Daoy (cell line): ENCODE results near the gene IDH2. TPM values are rescaled to one million over a fixed set of nuclear protein-coding genes. Genes with fewer than 3 reads are reported as not detected.
A peak's percentile ranks its signal among the peaks of the same experiment; 100 is the strongest.

ENCODE experiments used
- DNase-seq: peaks from one replicate; pipeline ENCODE4 v3.0.0-alpha.2; 2015; ENCODE audit warnings: low read depth
- total RNA-seq: library from RNA; depleted of rRNA; stranded (reverse); fragments of >200 nt; shearing (Covaris generic); gene quantifications from 2 replicates; pipeline ENCODE4 v1.2.3, GENCODE V29; 2014

The IDH2 gene
- total RNA-seq, 1 experiment from 2014 or later: 68.8 TPM

DNA sequence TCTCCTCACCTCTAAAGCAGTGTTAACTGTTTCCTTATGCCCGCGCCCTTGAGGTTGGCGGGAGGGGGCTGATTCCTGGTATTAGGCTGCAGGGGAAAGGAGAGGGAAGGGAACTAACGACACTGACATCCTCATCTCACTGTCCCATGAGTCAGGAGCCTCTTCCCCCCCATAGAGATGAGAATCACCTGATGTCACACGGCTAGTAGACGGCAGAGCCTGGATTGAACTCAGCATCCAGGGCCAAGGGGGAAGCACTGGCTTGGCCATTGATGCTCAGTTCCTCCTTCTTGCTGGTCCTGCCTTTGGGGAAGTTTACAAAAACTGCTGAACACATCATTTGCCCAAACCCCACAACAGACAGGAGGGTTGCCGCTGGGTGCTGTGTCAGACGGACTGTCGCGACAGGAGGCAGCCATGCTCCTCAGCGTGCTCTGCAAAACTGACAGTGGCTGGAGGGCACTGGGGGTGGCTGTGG, 38.5 kb downstream of the IDH2 start:
- DNase-seq: no peak

- DNase-seq: no peak
Observed at GRCh38 chr15:90062973-90063769, 39.1 kb downstream of the IDH2 start.

- DNase-seq: no peak
Observed at GRCh38 chr15:90062462-90062932, 39.8 kb downstream of the IDH2 start.

DNA sequence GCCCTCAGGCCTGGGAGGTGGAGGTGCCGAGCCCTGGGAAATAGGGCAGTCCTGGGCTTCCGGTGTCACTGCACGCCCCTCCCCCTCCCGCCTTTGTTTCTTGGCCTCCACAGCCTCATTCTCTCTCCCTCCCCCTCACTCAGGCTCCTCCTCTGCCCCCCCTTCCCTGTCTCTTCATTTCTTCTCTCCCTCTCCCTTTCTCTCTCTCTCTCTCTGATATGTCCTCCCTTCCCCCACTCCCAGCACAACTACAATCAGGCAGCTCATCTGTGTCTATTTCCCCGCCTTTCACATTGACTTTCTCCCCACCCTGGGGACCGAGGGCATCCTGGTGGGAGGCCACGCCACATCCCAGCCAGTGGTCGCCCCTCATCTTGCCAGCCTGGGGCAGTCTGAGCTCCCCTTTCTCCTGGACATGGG, 40.2 kb downstream of the IDH2 start:
- peak; percentile 21 for DNase-seq

- DNase-seq: no peak
Observed at GRCh38 chr15:90060797-90061196, 41.5 kb downstream of the IDH2 start.

- no peak for DNase-seq
Observed at GRCh38 chr15:90059208-90059985, 42.9 kb downstream of the IDH2 start.

- no peak for DNase-seq
Observed at GRCh38 chr15:90058775-90059174, 43.5 kb downstream of the IDH2 start.

GRCh38 chr15:90058308-90058707, 44.0 kb downstream of the IDH2 start:
- no peak for DNase-seq

DNA sequence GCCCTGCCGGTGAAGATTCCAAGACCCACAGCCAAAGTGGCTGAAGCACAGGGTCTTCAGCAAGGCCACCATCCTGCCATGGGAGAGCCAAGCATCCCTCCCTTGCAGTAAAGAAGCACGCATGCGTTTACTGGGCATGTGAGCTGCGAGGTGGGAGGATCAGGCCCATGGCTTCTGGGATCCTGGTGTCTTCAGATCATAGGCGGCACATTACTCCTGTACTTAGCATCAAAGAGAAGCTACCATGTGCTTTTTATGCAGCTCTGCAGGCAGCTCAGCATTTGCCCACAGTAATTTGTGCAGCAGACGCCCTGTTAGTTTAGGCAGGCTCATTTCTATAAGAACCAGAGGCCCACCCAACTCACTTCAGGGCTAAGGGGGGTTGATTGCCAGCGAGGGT, 45.7 kb downstream of the IDH2 start:
- no peak for DNase-seq

- no peak for DNase-seq
Observed at GRCh38 chr15:90055182-90055581, 47.1 kb downstream of the IDH2 start.

GRCh38 chr15:90054618-90055097, 47.6 kb downstream of the IDH2 start:
- DNase-seq: no peak

DNA sequence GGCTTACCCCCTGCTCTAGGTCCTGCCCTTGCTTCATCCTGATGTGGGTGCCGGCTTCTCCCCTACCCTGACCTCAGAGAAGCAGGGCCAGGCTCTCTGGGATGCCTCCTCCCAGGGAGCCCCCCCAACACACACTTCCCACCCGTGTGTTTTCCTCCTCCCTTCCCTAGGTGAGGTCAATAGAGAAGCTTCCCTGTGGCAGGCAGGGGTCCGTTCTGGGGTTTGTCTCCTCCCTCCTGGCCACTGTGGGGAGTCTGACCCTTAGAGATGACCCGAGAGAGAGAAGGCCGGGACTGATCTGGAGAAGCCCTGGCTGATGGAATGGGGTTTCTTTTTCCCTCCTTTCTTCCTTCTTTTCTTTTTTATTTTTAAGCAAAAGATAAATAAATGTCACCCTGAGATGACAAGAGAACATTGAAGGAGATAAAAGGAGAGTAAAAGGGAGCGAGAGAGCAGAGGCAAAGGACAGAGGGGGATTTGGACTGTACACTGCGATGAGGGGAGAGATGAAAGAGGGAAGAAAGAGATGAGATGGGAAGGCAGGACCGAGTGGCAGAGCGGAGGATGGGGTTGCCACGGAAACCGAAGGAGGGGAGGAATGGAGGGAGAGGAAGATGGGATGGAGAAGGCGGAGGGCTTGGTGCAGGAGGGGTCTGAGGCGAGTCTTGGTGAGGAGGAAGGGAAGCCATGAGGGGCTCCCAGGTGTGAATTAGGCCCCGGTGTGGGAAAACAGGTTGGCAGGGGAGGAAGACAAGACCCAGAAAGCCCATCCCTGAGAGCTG, 48.4 kb downstream of the IDH2 start:
- no peak for DNase-seq

DNA sequence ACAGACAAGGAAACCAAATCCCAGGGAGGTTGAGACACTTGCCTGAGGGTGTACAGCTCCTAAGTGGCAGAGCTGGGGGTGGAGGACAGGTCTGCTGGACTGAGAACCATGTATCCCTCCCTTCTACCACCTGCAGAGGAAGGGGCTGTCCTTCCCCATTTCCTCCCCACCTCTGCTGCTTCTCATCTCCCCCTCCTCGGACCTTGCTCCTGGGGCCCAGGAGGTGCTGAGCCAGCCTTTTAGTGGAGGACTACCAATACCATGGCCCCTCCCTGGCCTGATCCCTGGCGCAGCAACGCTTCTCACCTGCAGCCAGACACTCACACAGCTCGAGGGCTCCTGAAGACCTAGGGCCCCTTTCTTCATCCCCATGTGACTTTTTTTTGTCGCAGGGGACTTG, 50.4 kb downstream of the IDH2 start:
- no peak for DNase-seq

- no peak for DNase-seq
Observed at GRCh38 chr15:90049666-90050604, 52.3 kb downstream of the IDH2 start.

- no peak for DNase-seq
Observed at GRCh38 chr15:90049030-90049429, 53.2 kb downstream of the IDH2 start.

GRCh38 chr15:90047956-90048575, 54.2 kb downstream of the IDH2 start:
- no peak for DNase-seq

DNA sequence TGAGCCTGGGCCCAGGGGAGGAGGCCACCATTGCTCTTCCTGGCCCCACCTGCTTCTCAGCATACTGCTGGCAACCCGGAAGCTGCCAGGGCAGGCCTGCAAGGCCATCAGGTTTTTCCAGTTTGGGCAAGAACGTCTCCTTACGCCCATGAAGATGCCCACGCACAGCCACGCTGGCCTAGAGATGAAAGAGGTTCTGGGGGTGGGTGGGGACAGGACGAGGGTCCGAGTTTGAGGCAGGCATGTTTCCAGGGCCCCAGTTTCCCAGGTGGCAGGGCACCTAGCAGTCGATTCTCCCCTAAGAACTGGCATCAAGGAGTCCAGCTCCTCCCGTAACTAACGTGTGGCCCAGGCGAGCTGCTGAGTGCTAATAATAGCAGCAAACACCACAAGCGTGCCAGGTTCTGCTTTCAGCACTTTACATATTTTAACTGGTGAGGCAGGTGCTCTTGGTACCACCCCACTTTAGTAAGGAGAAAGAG, 55.3 kb downstream of the IDH2 start:
- DNase-seq: no peak

DNA sequence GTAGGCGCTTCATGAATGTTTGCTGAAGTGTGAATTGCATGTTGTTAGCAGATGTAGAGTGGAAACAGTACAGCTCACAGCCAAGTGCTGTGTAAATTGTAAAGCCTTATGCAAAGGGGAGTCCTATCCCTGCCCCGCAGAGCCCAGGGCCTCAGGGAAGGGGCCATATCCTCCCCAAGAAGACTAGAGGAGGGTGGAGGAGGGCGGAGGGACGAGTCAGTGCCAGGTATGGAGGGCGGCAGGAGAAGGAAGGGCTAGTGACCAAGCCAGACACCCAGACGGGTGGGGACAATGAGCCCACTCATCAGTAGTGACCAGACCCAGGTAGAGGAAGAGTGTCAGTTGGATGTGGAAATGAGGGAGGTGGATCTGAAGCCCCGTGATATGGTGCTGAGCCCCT, 56.0 kb downstream of the IDH2 start:
- DNase-seq: no peak

DNA sequence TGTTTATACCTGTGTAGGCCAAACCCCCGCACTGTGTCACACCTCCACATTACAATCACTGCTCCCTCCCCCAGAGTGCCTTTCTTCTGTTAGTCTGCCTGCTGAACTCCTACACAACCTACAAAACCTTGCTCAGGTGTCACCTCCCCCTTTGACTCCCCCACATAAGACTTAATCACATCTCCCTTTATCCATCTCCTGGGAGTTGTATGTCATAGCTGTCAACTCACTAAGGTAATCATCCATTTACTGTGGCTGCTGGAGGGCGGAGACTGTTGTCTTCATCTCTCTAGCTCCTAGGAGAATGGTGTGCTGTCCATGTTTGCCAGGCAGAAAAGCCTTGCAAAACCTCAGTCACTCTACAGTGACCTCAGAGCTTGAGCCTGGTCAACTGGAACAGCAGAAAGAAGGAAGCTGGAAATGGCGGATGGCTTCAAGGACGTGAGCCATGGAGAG, 57.3 kb downstream of the IDH2 start:
- DNase-seq: no peak

DNA sequence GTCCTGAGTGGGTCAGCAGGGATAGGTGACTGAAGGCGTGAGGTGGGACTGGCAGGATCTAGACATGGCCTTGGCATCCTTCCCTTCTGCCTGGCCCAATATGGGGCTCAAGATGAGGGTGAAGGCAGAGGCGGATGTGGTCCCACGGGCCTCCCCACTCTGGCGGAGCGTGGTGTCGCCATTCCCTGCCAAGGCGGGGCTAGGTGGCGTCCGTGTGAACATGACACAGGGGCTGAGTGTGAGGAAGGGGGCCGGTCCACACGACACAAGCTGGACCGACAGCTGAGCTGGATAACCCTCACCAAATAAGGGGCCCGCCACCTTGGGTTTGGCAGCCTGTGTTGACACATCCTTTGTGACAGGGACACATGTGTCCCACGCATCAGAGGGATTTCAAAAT, 58.1 kb downstream of the IDH2 start:
- DNase-seq: no peak
